K562 (cell line): ENCODE measurements around the gene TSPYL4. TPM values are rescaled to one million over a fixed set of nuclear protein-coding genes. Genes with fewer than 3 reads are reported as not detected.

Experiments
- ATAC-seq: fragments of 200-7000 bp; cut with Tn5 transposase; 3 replicates; pipeline ENCODE4 v1.9.1; 2020; ENCODE audit warnings: moderate library complexity
- BruUV-seq: library from RNA; stranded (reverse); fragments of 400-500 nt; replicated peaks from 2 replicates; lab custom pipeline; 2021; lab: Mats Ljungman, UMichigan
- CTCF ChIA-PET: fragments of 300-600 bp; formaldehyde crosslinking; extraction: SDS; loops from one replicate; lab custom pipeline; 2021; ENCODE audit warnings: low intra/inter-chr PET ratio; lab: Yijun Ruan, JAX
- POLR2A ChIA-PET: fragments of 300-600, 350-650 bp; sonication (Branson Sonifier 250); formaldehyde crosslinking; extraction: SDS; loops from one replicate; lab custom pipeline; 2021; ENCODE audit warnings: antibody characterized with exemption, inconsistent platforms; lab: Yijun Ruan, JAX
- DNase-seq, 4 experiments: peaks; one replicate each; pipeline versions ENCODE4 v3.0.0 to v3.0.0-alpha.2; 2011 to 2018; ENCODE audit warnings: low spot score in 3 of 4, mixed read lengths in 3 of 4; ENCODE audit errors: extremely low read depth in 1 of 4
- FAIRE-seq: peaks from 2 replicates; lab custom pipeline; 2011; peaks lifted over from hg19 to GRCh38; lab: Jason Lieb, UNC
- H2AFZ ChIP-seq: 2 replicates; pipeline ENCODE4 v1.6.0; 2011; ENCODE audit warnings: low read depth, low read length, control low read depth, inconsistent platforms
- H3K27ac ChIP-seq: fragments of 200-600 bp; 3 replicates; pipeline ENCODE4 v1.8.0; 2011; ENCODE audit warnings: low read depth, mild to moderate bottlenecking, control low read depth, inconsistent platforms, low read length, moderate library complexity, mixed read lengths; ENCODE audit errors: extremely low read depth
- H3K27me3 ChIP-seq, 2 experiments: fragments of 300-600 bp in 1 of 2; 2 replicates in 1 of 2; 3 replicates in 1 of 2; pipeline versions ENCODE4 v1.6.0 to v1.8.0; 2011; ENCODE audit warnings: inconsistent platforms in 2 of 2, low read length in 2 of 2, mild to moderate bottlenecking in 1 of 2, mixed read lengths in 1 of 2, moderate library complexity in 1 of 2; ENCODE audit not compliant: control insufficient read depth in 2 of 2, insufficient read depth in 2 of 2
- H3K36me3 ChIP-seq: fragments of 300-600 bp; 3 replicates; pipeline ENCODE4 v1.8.0; 2011; ENCODE audit warnings: mild to moderate bottlenecking, low read length, inconsistent platforms; ENCODE audit not compliant: control insufficient read depth, insufficient read depth
- H3K4me1 ChIP-seq, 2 experiments: fragments of 200-600 bp in 1 of 2; replicated peaks in 1 of 2; 2 replicates in 1 of 2; 3 replicates in 1 of 2; pipeline versions ENCODE4 v1.5.1 to v1.8.0; 2011; ENCODE audit warnings: inconsistent platforms in 2 of 2, low read length in 2 of 2, mild to moderate bottlenecking in 1 of 2, mixed read lengths in 1 of 2, moderate library complexity in 1 of 2; ENCODE audit not compliant: control insufficient read depth in 2 of 2, insufficient read depth in 2 of 2
- H3K4me2 ChIP-seq: 2 replicates; pipeline ENCODE4 v1.6.1; 2011; ENCODE audit warnings: low read length, control low read depth, inconsistent platforms, mixed read lengths; ENCODE audit not compliant: insufficient read depth
- H3K4me3 ChIP-seq: fragments of 200-600 bp; sonication (generic), shearing (Covaris generic); 2 replicates; pipeline ENCODE4 v1.5.1; 2016; ENCODE audit warnings: control low read depth, inconsistent platforms
- H3K79me2 ChIP-seq: fragments of 200-600 bp; 3 replicates; pipeline ENCODE4 v1.8.0; 2011; ENCODE audit warnings: low read length, inconsistent platforms; ENCODE audit not compliant: control insufficient read depth, insufficient read depth
- H3K9ac ChIP-seq, 2 experiments: 2 replicates each; pipeline versions ENCODE4 v1.6.0 to v1.6.1; 2011; ENCODE audit warnings: low read depth in 2 of 2, low read length in 2 of 2, control low read depth in 1 of 2, inconsistent platforms in 1 of 2, mild to moderate bottlenecking in 1 of 2, mixed read lengths in 1 of 2; ENCODE audit not compliant: insufficient read depth in 1 of 2
- H3K9me1 ChIP-seq: one replicate; pipeline ENCODE4 v1.6.0; 2011; ENCODE audit warnings: inconsistent platforms, mild to moderate bottlenecking, low read length, moderate library complexity; ENCODE audit not compliant: control insufficient read depth, insufficient read depth
- H3K9me3 ChIP-seq: replicated peaks from 2 replicates; pipeline ENCODE4 v1.5.1; 2011; ENCODE audit warnings: low read depth, low read length, inconsistent platforms; ENCODE audit not compliant: control insufficient read depth, insufficient read depth
- H4K20me1 ChIP-seq: replicated peaks from 2 replicates; pipeline ENCODE4 v1.6.1; 2011; ENCODE audit warnings: low read length, inconsistent platforms, mixed read lengths; ENCODE audit not compliant: control insufficient read depth, insufficient read depth
- BCOR ChIP-seq: fragments of 450-650 bp; IDR thresholded peaks from 2 replicates; pipeline ENCODE4 v1.6.1; 2016
- DNMT1 ChIP-seq: fragments of 450-650 bp; IDR thresholded peaks from 2 replicates; pipeline ENCODE4 v1.6.1; 2016; ENCODE audit warnings: antibody characterized with exemption, mild to moderate bottlenecking
- EP300 ChIP-seq: IDR thresholded peaks from 2 replicates; pipeline ENCODE4 v1.6.1; 2012; ENCODE audit warnings: low read length, improper control_type of control experiment
- FOXP1 ChIP-seq: sonication (generic); formaldehyde crosslinking; IDR thresholded peaks from 2 replicates; pipeline ENCODE4 v1.8.0; 2022; ENCODE audit warnings: mild to moderate bottlenecking, missing genetic modification reagents
- MAFK ChIP-seq: IDR thresholded peaks from 2 replicates; pipeline ENCODE4 v1.6.1; 2011; ENCODE audit warnings: low read length, improper control_type of control experiment
- RAD21 ChIP-seq, 2 experiments: fragments of 250-450 bp in 1 of 2; fragments of 450-650 bp in 1 of 2; sonication (Bioruptor Pico) in 1 of 2; formaldehyde crosslinking in 1 of 2; IDR thresholded peaks in 1 of 2; conservative IDR thresholded peaks in 1 of 2; 2 replicates each; pipeline versions ENCODE4 v1.4.0 to v1.8.0; 2020 to 2022; ENCODE audit warnings: mild to moderate bottlenecking in 2 of 2, moderate library complexity in 1 of 2
- REST ChIP-seq, 2 experiments: fragments of 450-650 bp; formaldehyde crosslinking in 1 of 2; IDR thresholded peaks; 2 replicates each; pipeline versions ENCODE4 v1.4.0 to v1.6.1; 2014 to 2020; ENCODE audit warnings: mild to moderate bottlenecking in 2 of 2, borderline replicate concordance in 1 of 2, low read depth in 1 of 2
- SIX5 ChIP-seq, 2 experiments: IDR thresholded peaks; 2 replicates each; pipeline ENCODE4 v1.6.1; 2011; ENCODE audit warnings: low read length in 2 of 2, borderline replicate concordance in 1 of 2, low read depth in 1 of 2, mild to moderate bottlenecking in 1 of 2, moderate library complexity in 1 of 2; ENCODE audit not compliant: insufficient read depth in 1 of 2
- SRF ChIP-seq, 2 experiments: fragments of 250-450, 450-650 bp in 1 of 2; sonication (Bioruptor Pico) in 1 of 2; sonication (generic) in 1 of 2; formaldehyde crosslinking; IDR thresholded peaks; 2 replicates each; pipeline versions ENCODE4 v1.5.0 to v1.5.1; 2020 to 2022; ENCODE audit warnings: mild to moderate bottlenecking in 1 of 2, missing genetic modification reagents in 1 of 2
- ZEB2 ChIP-seq: fragments of 450-650 bp; IDR thresholded peaks from 2 replicates; pipeline ENCODE4 v1.6.1; 2016
- ZKSCAN3 ChIP-seq: fragments of 250-450 bp; sonication (Bioruptor Pico); IDR thresholded peaks from 2 replicates; pipeline ENCODE4 v1.4.0; 2020
- ZNF431 ChIP-seq: sonication (generic); formaldehyde crosslinking; IDR thresholded peaks from 2 replicates; pipeline ENCODE4 v1.8.0; 2022; ENCODE audit warnings: mild to moderate bottlenecking, missing genetic modification reagents
- WGBS: fragments of 100-300 bp; shearing (Covaris generic); methylation state at CpG from one replicate; pipeline ENCODE4 v1.1.6; 2016; ENCODE audit warnings: low coverage, mixed read lengths; ENCODE audit not compliant: insufficient coverage; ENCODE audit errors: missing lambda C conversion rate; 5-methylcytosine and 5-hydroxymethylcytosine counted together
- in situ Hi-C: fragments of 300-500 bp; cut with MboI; formaldehyde crosslinking; loops from 4 replicates; pipeline ENCODE4 v1.15.0; 2018; ENCODE audit warnings: inconsistent platforms, mixed read lengths
- intact Hi-C: fragments of 100-400 bp; cut with micrococcal nuclease; formaldehyde crosslinking; loops from 2 replicates; pipeline ENCODE4 v1.14.2; 2022
- polyA plus RNA-seq, 8 experiments: library from polyadenylated mRNA; depleted of rRNA in 4 of 8; stranded (reverse) in 5 of 8; unstranded in 3 of 8; fragments of >200 nt; fragmentation: Nextera tagmentation in 2 of 8; fragmentation: Illumina TruSeq in 1 of 8; extraction: Ambion mirVana in 2 of 8; extraction: Trizol in 1 of 8; gene quantifications; 2 replicates each; pipeline versions ENCODE4 v1.2.1 to v1.2.3, GENCODE V29; 2011 to 2014; ENCODE audit warnings: inconsistent platforms in 1 of 8, missing spikeins in 1 of 8
- total RNA-seq, 7 experiments: library from RNA; depleted of rRNA in 6 of 7; stranded (reverse); fragments of >200 nt in 6 of 7; fragmentation: Illumina TruSeq in 2 of 7; extraction: Trizol in 2 of 7; gene quantifications; 2 replicates each; pipeline versions ENCODE4 v1.2.1 to v1.2.3, GENCODE V29; 2011 to 2021; ENCODE audit warnings: low replicate concordance in 1 of 7
- TF ChIP-seq, protein P1 (sequence below): fragments of 450-650 bp; conservative IDR thresholded peaks from 2 replicates; pipeline ENCODE4 v1.6.1; 2016; ENCODE audit warnings: missing genetic modification characterization, low read depth, mild to moderate bottlenecking, control low read depth, missing compliant biosample characterization

The TSPYL4 gene
- total and polyA plus RNA-seq, 9 of the 15 experiments (the other 6 are each of a cell fraction or from before 2014, with no cell fraction given) = 0.69 to 18.0 (median 9.1) TPM

DNA sequence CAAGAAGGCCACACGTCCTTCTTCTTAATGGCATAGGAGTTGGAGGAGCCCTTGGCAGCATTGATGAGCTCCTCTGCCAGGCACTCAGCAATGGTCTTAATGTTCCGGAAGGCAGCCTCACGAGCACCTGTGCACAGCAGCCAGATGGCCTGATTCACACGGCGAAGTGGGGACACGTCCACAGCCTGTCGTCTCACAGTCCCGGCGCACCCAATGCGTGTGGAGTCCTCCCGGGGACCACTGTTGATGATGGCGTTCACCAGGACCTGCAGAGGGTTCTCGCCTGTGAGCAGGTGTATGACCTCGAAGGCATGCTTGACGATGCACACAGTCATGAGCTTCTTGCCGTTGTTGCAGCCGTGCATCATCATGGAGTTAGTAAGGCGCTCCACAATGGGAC is 4.6 kb upstream of the TSPYL4 start:
- POLR2A ChIA-PET = interaction anchor here (1.4 kb wide), 1 partner anchor 11 kb away, joined by 3 read pairs; no protein-coding TSS in a partner anchor
- no TSS peak for BruUV-seq
- TF ChIP-seq MAFK = no peak
- no peak for TF ChIP-seq RAD21 (CRISPR knock-in tag; conservative IDR thresholded peaks at IDR 0.05 in 1 of 2, IDR thresholded peaks at IDR 0.05 in 1 of 2)
- no peak for TF ChIP-seq SRF (CRISPR knock-in tag; IDR thresholded peaks at IDR 0.05)
- TF ChIP-seq, protein P1, sequence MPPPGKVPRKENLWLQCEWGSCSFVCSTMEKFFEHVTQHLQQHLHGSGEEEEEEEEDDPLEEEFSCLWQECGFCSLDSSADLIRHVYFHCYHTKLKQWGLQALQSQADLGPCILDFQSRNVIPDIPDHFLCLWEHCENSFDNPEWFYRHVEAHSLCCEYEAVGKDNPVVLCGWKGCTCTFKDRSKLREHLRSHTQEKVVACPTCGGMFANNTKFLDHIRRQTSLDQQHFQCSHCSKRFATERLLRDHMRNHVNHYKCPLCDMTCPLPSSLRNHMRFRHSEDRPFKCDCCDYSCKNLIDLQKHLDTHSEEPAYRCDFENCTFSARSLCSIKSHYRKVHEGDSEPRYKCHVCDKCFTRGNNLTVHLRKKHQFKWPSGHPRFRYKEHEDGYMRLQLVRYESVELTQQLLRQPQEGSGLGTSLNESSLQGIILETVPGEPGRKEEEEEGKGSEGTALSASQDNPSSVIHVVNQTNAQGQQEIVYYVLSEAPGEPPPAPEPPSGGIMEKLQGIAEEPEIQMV = no peak
- no peak for TF ChIP-seq ZKSCAN3 (CRISPR knock-in tag)
- no peak for TF ChIP-seq EP300
- TF ChIP-seq ZNF431 (CRISPR knock-in tag) = no peak
- no peak for TF ChIP-seq REST (IDR thresholded peaks at IDR 0.05; ENCODE audit: borderline replicate concordance)
- TF ChIP-seq REST (CRISPR knock-in tag; IDR thresholded peaks at IDR 0.05; ENCODE audit: low read depth) = no peak
- no peak for TF ChIP-seq FOXP1 (CRISPR knock-in tag)
- no peak for TF ChIP-seq DNMT1
- TF ChIP-seq ZEB2 = no peak
- no peak for TF ChIP-seq BCOR
- TF ChIP-seq SIX5 (IDR thresholded peaks at IDR 0.05; ENCODE audit: borderline replicate concordance in 1 of 2, insufficient read depth in 1 of 2, low read depth in 1 of 2, low read length in 2 of 2) = no peak

More for the DNA sequence above, 4.6 kb upstream of the TSPYL4 start:
- in situ Hi-C loops = no loop called here
- Histone ChIP-seq H4K20me1 (no peaks in the 10 kb centered on the region), H3K4me3 (no peak overlapping the region), H3K27me3 (no peaks in the 10 kb centered on the region), H3K4me1 (peaks cover 3 to 4% of the 10 kb centered on the region in 2 experiments; a peak in 2 of 5 replicates), H3K9ac (no peak overlapping the region), H3K4me2 (no peak overlapping the region), H3K27ac (no peak overlapping the region), H3K9me3 (no peaks in the 10 kb centered on the region), H3K79me2 (peaks cover 14% of the 10 kb centered on the region; the same call in 2 of the 3 replicates), H3K9me1 (no peaks in the 10 kb centered on the region), H2AFZ (no peak overlapping the region), H3K36me3 (no peaks in the 10 kb centered on the region)
- CTCF ChIA-PET = no interaction called here
- no peak for DNase-seq
- no peak for FAIRE-seq
- WGBS = 70% methylated on average over 15 of the region's 18 CpGs
- intact Hi-C loops = no loop called here
- ATAC-seq = no peak
